ENCODE measurements around the gene PSMC6. TPM values are rescaled to one million over a fixed set of nuclear protein-coding genes. Genes with fewer than 3 reads are reported as not detected.
"Not testable (repeated sequence)": the region's sequence is repeated elsewhere in the genome, so short reads cannot be mapped to it uniquely, and the experiment has no call there.

Gene PSMC6
- total and polyA plus RNA-seq, 2 donors (not counting 1 experiment from before 2014, with no cell fraction given): 85.0 to 90.4 TPM

GRCh38 chr14:52755607-52756316 is 48.8 kb downstream of the PSMC6 start:
- Histone ChIP-seq H3K9ac (ENCODE audit: insufficient read depth, low read length) (no peak overlapping the region), H3K27me3 (ENCODE audit: control insufficient read depth, insufficient read depth, low read length) (no peaks in the 10 kb centered on the region), H3K4me1 (ENCODE audit: control insufficient read depth, extremely low read depth, insufficient read depth, low read length) (no peaks in the 10 kb centered on the region), H4K20me1 (ENCODE audit: control insufficient read depth, extremely low read depth, insufficient read depth, low read length) (no peaks in the 10 kb centered on the region), H3K9me3 (ENCODE audit: control insufficient read depth, insufficient read depth, low read depth, low read length) (no peaks in the 10 kb centered on the region), H3K79me2 (ENCODE audit: control insufficient read depth, insufficient read depth, low read length) (no peaks in the 10 kb centered on the region), H3K4me3 (replicated peaks in 1 of 4; ENCODE audit: control extremely low read depth in 1 of 4, insufficient read depth in 1 of 4, low read depth in 3 of 4, low read length in 4 of 4) (no peak overlapping the region), H2AFZ (ENCODE audit: low read length) (no peak overlapping the region), H3K36me3 (ENCODE audit: control insufficient read depth, insufficient read depth, low read length) (no peaks in the 10 kb centered on the region), H3K27ac (ENCODE audit: insufficient read depth, low read length) (no peak overlapping the region), H3K4me2 (ENCODE audit: extremely low read depth, insufficient read depth, low read length) (no peak overlapping the region)
- DNase-seq (ENCODE audit: low read depth in 2 of 2): no peak
- TF ChIP-seq CTCF (conservative IDR thresholded peaks at IDR 0.05 in 1 of 2, IDR thresholded peaks at IDR 0.05 in 1 of 2; ENCODE audit: low read depth in 1 of 2, low read length in 2 of 2) (no peak), EZH2 (IDR thresholded peaks at IDR 0.05; ENCODE audit: low read length, missing control alignments) (no peak)

GRCh38 chr14:52759145-52759544 is 52.1 kb downstream of the PSMC6 start:
- Histone ChIP-seq H3K4me3 (replicated peaks in 1 of 4; ENCODE audit: control extremely low read depth in 1 of 4, insufficient read depth in 1 of 4, low read depth in 3 of 4, low read length in 4 of 4) (no peak overlapping the region), H2AFZ (ENCODE audit: low read length) (no peak overlapping the region), H3K9me3 (ENCODE audit: control insufficient read depth, insufficient read depth, low read depth, low read length) (no peaks in the 10 kb centered on the region), H4K20me1 (ENCODE audit: control insufficient read depth, extremely low read depth, insufficient read depth, low read length) (no peaks in the 10 kb centered on the region), H3K27me3 (ENCODE audit: control insufficient read depth, insufficient read depth, low read length) (no peaks in the 10 kb centered on the region), H3K36me3 (ENCODE audit: control insufficient read depth, insufficient read depth, low read length) (no peaks in the 10 kb centered on the region), H3K79me2 (ENCODE audit: control insufficient read depth, insufficient read depth, low read length) (no peaks in the 10 kb centered on the region), H3K4me2 (ENCODE audit: extremely low read depth, insufficient read depth, low read length) (no peak overlapping the region), H3K27ac (ENCODE audit: insufficient read depth, low read length) (no peak overlapping the region), H3K9ac (ENCODE audit: insufficient read depth, low read length) (no peak overlapping the region), H3K4me1 (ENCODE audit: control insufficient read depth, extremely low read depth, insufficient read depth, low read length) (no peaks in the 10 kb centered on the region)
- no peak for DNase-seq (ENCODE audit: low read depth in 2 of 2)
- TF ChIP-seq EZH2 (IDR thresholded peaks at IDR 0.05; ENCODE audit: low read length, missing control alignments) (no peak), CTCF (conservative IDR thresholded peaks at IDR 0.05 in 1 of 2, IDR thresholded peaks at IDR 0.05 in 1 of 2; ENCODE audit: low read depth in 1 of 2, low read length in 2 of 2) (no peak)

- not testable (repeated sequence) for H3K9ac ChIP-seq (ENCODE audit: insufficient read depth, low read length); H3K4me1 ChIP-seq (ENCODE audit: control insufficient read depth, extremely low read depth, insufficient read depth, low read length); H2AFZ ChIP-seq (ENCODE audit: low read length); H3K27ac ChIP-seq (ENCODE audit: insufficient read depth, low read length); H3K9me3 ChIP-seq (ENCODE audit: control insufficient read depth, insufficient read depth, low read depth, low read length); H3K27me3 ChIP-seq (ENCODE audit: control insufficient read depth, insufficient read depth, low read length); H3K4me2 ChIP-seq (ENCODE audit: extremely low read depth, insufficient read depth, low read length); H4K20me1 ChIP-seq (ENCODE audit: control insufficient read depth, extremely low read depth, insufficient read depth, low read length); DNase-seq (ENCODE audit: low read depth in 2 of 2); H3K4me3 ChIP-seq (replicated peaks in 1 of 4; ENCODE audit: control extremely low read depth in 1 of 4, insufficient read depth in 1 of 4, low read depth in 3 of 4, low read length in 4 of 4); H3K36me3 ChIP-seq (ENCODE audit: control insufficient read depth, insufficient read depth, low read length); H3K79me2 ChIP-seq (ENCODE audit: control insufficient read depth, insufficient read depth, low read length)
Observed at GRCh38 chr14:52762923-52763322, 55.9 kb downstream of the PSMC6 start.

All from fibroblast of lung (primary cell).